Prostate gland (tissue), 2 donors: ENCODE data around the gene SUGCT.

ENCODE experiments used
- CTCF ChIP-seq, 4 experiments: fragments of 200-600 bp in 2 of 4; fragments of 450-650 bp in 2 of 4; sonication (generic) in 2 of 4; IDR thresholded peaks; 1 replicate in 3 of 4; 2 replicates in 1 of 4; pipeline ENCODE4 v1.5.1; 2016 to 2019; ENCODE audit warnings: antibody characterized with exemption in 4 of 4, mild to moderate bottlenecking in 2 of 4, moderate library complexity in 2 of 4
- POLR2A ChIP-seq: fragments of 450-650 bp; IDR thresholded peaks from one replicate; pipeline ENCODE4 v1.6.1; 2016; ENCODE audit warnings: antibody characterized with exemption, mild to moderate bottlenecking

GRCh38 chr7:40595832-40596231 lies 461.0 kb downstream of the SUGCT start:
- TF ChIP-seq CTCF (IDR thresholded peaks at IDR 0.05) (no peak), POLR2A (no peak)
